H9 (cell line): ENCODE measurements around the gene LIAS. TPM values are rescaled to one million over a fixed set of nuclear protein-coding genes. Genes with fewer than 3 reads are reported as not detected.
A peak's percentile ranks its signal among the peaks of the same experiment; 100 is the strongest.

Source experiments
- DNase-seq: peaks from one replicate; pipeline ENCODE4 v3.0.0-alpha.2; 2017
- H2AFZ ChIP-seq: one replicate; pipeline ENCODE4 v1.6.1; 2013; ENCODE audit warnings: mild to moderate bottlenecking, low read length, control low read depth, moderate library complexity
- H2AK5ac ChIP-seq: 2 replicates; pipeline ENCODE4 v1.6.1; 2013; ENCODE audit warnings: low read length, control low read depth, mixed read lengths; ENCODE audit not compliant: insufficient read length
- H2BK120ac ChIP-seq: one replicate; pipeline ENCODE4 v1.6.1; 2013; ENCODE audit warnings: low read depth, mild to moderate bottlenecking, low read length, control low read depth, inconsistent platforms; ENCODE audit not compliant: poor library complexity, severe bottlenecking
- H2BK12ac ChIP-seq: 2 replicates; pipeline ENCODE4 v1.6.1; 2013; ENCODE audit warnings: low read length, control low read depth, mixed read lengths, low read depth; ENCODE audit not compliant: insufficient read length
- H2BK15ac ChIP-seq: 2 replicates; pipeline ENCODE4 v1.6.1; 2013; ENCODE audit warnings: low read depth, low read length, control low read depth
- H2BK20ac ChIP-seq: one replicate; pipeline ENCODE4 v1.6.1; 2013; ENCODE audit warnings: low read depth, mild to moderate bottlenecking, low read length, control low read depth, inconsistent platforms; ENCODE audit not compliant: poor library complexity, severe bottlenecking
- H2BK5ac ChIP-seq: 2 replicates; pipeline ENCODE4 v1.6.1; 2013; ENCODE audit warnings: low read length, control low read depth, mixed read lengths; ENCODE audit not compliant: insufficient read length
- H3K14ac ChIP-seq: 2 replicates; pipeline ENCODE4 v1.6.1; 2013; ENCODE audit warnings: low read length, control low read depth; ENCODE audit not compliant: insufficient read depth
- H3K18ac ChIP-seq: 2 replicates; pipeline ENCODE4 v1.6.1; 2013; ENCODE audit warnings: low read depth, mild to moderate bottlenecking, mixed read lengths, low read length, control low read depth; ENCODE audit not compliant: insufficient read length
- H3K23ac ChIP-seq: 2 replicates; pipeline ENCODE4 v1.6.1; 2013; ENCODE audit warnings: low read length, control low read depth, mixed read lengths, low read depth; ENCODE audit not compliant: insufficient read length
- H3K23me2 ChIP-seq: 2 replicates; pipeline ENCODE4 v1.6.1; 2013; ENCODE audit warnings: low read depth, mild to moderate bottlenecking, mixed read lengths, low read length, control low read depth; ENCODE audit not compliant: insufficient read length, poor library complexity, severe bottlenecking
- H3K27ac ChIP-seq: 2 replicates; pipeline ENCODE4 v1.5.1; 2013; ENCODE audit warnings: low read length, control low read depth, mixed read lengths, low read depth; ENCODE audit not compliant: insufficient read length
- H3K27me3 ChIP-seq: 2 replicates; pipeline ENCODE4 v1.6.1; 2013; ENCODE audit warnings: low read length, control low read depth, inconsistent platforms; ENCODE audit not compliant: insufficient read depth
- H3K4ac ChIP-seq: 2 replicates; pipeline ENCODE4 v1.6.1; 2013; ENCODE audit warnings: low read depth, mild to moderate bottlenecking, control low read depth, inconsistent platforms, low read length, moderate library complexity
- H3K4me1 ChIP-seq: 2 replicates; pipeline ENCODE4 v1.6.1; 2013; ENCODE audit warnings: low read length, control low read depth, inconsistent platforms; ENCODE audit not compliant: insufficient read depth
- H3K4me2 ChIP-seq: 2 replicates; pipeline ENCODE4 v1.6.1; 2013; ENCODE audit warnings: low read length, control low read depth, mixed read lengths; ENCODE audit not compliant: insufficient read length, insufficient read depth
- H3K56ac ChIP-seq: 2 replicates; pipeline ENCODE4 v1.6.1; 2013; ENCODE audit warnings: low read depth, mild to moderate bottlenecking, mixed read lengths, low read length, control low read depth; ENCODE audit not compliant: insufficient read length
- H3K79me1 ChIP-seq: 2 replicates; pipeline ENCODE4 v1.6.1; 2013; ENCODE audit warnings: low read depth, mild to moderate bottlenecking, moderate library complexity, low read length, control low read depth, inconsistent platforms; ENCODE audit not compliant: insufficient read depth, poor library complexity, severe bottlenecking
- H3K79me2 ChIP-seq: 2 replicates; pipeline ENCODE4 v1.6.1; 2013; ENCODE audit warnings: low read length, control low read depth, inconsistent platforms; ENCODE audit not compliant: insufficient read depth
- H3K9ac ChIP-seq: 2 replicates; pipeline ENCODE4 v1.6.1; 2013; ENCODE audit warnings: low read length, control low read depth, mixed read lengths; ENCODE audit not compliant: insufficient read length; ENCODE audit errors: extremely low read depth
- H3K9me3 ChIP-seq: one replicate; pipeline ENCODE4 v1.6.1; 2013; ENCODE audit warnings: low read depth, low read length, inconsistent platforms; ENCODE audit not compliant: control insufficient read depth
- H3T11ph ChIP-seq: one replicate; pipeline ENCODE4 v1.6.1; 2013; ENCODE audit warnings: mild to moderate bottlenecking, low read length, control low read depth, inconsistent platforms
- H4K20me1 ChIP-seq: one replicate; pipeline ENCODE4 v1.6.1; 2013; ENCODE audit not compliant: control insufficient read depth, insufficient read length, insufficient read depth
- H4K5ac ChIP-seq: 2 replicates; pipeline ENCODE4 v1.6.1; 2013; ENCODE audit warnings: low read depth, mild to moderate bottlenecking, mixed read lengths, low read length, control low read depth; ENCODE audit not compliant: insufficient read length
- H4K8ac ChIP-seq: replicated peaks from 2 replicates; pipeline ENCODE4 v1.6.1; 2013; ENCODE audit warnings: low read length, control low read depth, mixed read lengths, low read depth; ENCODE audit not compliant: insufficient read length
- H4K91ac ChIP-seq: 2 replicates; pipeline ENCODE4 v1.6.1; 2013; ENCODE audit warnings: low read depth, mild to moderate bottlenecking, moderate library complexity, mixed read lengths, low read length, control low read depth; ENCODE audit not compliant: insufficient read length
- H3K27ac Mint-ChIP-seq, 3 experiments: 2 replicates in 2 of 3; 3 replicates in 1 of 3; pipeline ENCODE4 v1.8.0; 2020 to 2021; ENCODE audit warnings: mixed read lengths in 3 of 3, mild to moderate bottlenecking in 1 of 3, moderate library complexity in 1 of 3
- H3K27me3 Mint-ChIP-seq: 2 replicates; pipeline ENCODE4 v1.8.0; 2021; ENCODE audit warnings: low read depth, mild to moderate bottlenecking, moderate library complexity, mixed read lengths
- H3K36me3 Mint-ChIP-seq, 3 experiments: 2 replicates in 2 of 3; 3 replicates in 1 of 3; pipeline ENCODE4 v1.8.0; 2020 to 2021; ENCODE audit warnings: low read depth in 3 of 3, mixed read lengths in 3 of 3; ENCODE audit not compliant: insufficient read depth in 1 of 3
- H3K4me1 Mint-ChIP-seq, 2 experiments: 2 replicates each; pipeline ENCODE4 v1.8.0; 2020; ENCODE audit warnings: mixed read lengths in 2 of 2
- H3K4me3 Mint-ChIP-seq, 2 experiments: 2 replicates in 1 of 2; 3 replicates in 1 of 2; pipeline ENCODE4 v1.8.0; 2020 to 2021; ENCODE audit warnings: mild to moderate bottlenecking in 2 of 2, mixed read lengths in 2 of 2, moderate library complexity in 1 of 2
- H3K9me3 Mint-ChIP-seq, 2 experiments: 2 replicates in 1 of 2; 3 replicates in 1 of 2; pipeline ENCODE4 v1.8.0; 2020; ENCODE audit warnings: mild to moderate bottlenecking in 2 of 2, mixed read lengths in 2 of 2, moderate library complexity in 1 of 2
- WGBS: extraction: QIAGEN DNeasy Blood & Tissue Kit; methylation state at CpG from one replicate; pipeline ENCODE4 v1.1.7; 2013; ENCODE audit warnings: missing lambda C conversion rate, low lambda C conversion rate, mixed read lengths; ENCODE audit not compliant: insufficient read length; ENCODE audit errors: extremely low coverage; 5-methylcytosine and 5-hydroxymethylcytosine counted together
- total RNA-seq: library from RNA; stranded (reverse); gene quantifications from 2 replicates; pipeline ENCODE4 v1.2.1, GENCODE V29; 2021
- TF ChIP-seq, protein P1 (sequence below): fragments of 200-600 bp; sonication (generic); conservative IDR thresholded peaks from 3 replicates; pipeline ENCODE4 v1.8.0; 2021; ENCODE audit warnings: antibody characterized with exemption, mild to moderate bottlenecking

LIAS gene
- total RNA-seq, 1 experiment from 2014 or later, result 18.5 TPM

DNA sequence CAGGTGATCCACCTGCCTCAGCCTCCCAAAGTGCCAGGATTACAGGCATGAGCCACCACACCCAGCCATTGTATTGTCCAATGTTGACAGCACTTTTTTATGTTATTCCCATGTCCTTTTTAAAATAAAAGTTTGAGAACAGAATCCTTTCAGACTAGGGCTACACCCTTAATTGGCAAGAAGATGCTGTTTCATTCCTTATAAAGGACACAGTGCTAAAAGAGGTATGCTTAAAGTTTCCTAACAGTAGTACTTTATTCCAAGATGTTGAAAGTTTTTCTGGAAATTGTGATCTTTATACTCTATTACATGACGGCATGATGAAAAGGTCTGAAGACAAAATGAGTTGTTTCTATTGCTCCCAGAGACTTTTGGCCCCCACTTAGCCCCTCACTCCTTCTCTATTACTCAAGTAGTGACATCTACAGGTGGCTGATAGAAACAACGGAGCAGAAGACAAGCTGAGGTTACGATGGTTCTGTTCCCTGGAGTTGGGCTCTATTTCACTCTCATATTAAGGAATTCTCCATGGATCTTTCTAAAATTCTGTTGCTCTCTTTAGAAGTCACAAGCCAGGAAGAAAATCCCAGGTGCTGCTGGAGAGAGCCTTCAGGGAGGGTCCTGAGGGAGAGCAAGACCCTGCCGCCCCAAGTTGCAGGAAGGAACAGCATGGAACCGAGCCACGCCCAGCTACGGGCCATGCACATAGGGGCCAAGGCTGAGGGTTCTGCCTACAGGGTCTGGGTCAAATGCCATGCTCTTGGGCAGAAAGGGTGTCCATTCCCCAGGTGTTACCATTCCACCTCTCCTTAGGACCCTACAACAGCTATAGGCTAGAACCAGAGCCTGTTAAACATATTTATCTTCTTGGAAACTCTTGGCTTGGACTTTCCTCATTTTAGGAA lies 22.9 kb upstream of the LIAS start:
- Mint-ChIP-seq H3K27me3 (peaks cover 10% of the 10 kb centered on the region), H3K36me3 (no peaks in the 10 kb centered on the region), H3K27ac (no peak overlapping the region), H3K9me3 (no peaks in the 10 kb centered on the region), H3K4me1 (no peaks in the 10 kb centered on the region; a peak in 1 of 4 replicates), H3K4me3 (no peak overlapping the region)
- Histone ChIP-seq H3K9me3 (no peaks in the 10 kb centered on the region), H3K4me1 (no peaks in the 10 kb centered on the region), H3K4ac (no peak overlapping the region), H3K79me2 (no peaks in the 10 kb centered on the region), H2BK15ac (no peak overlapping the region), H3T11ph (no peak overlapping the region), H3K79me1 (no peaks in the 10 kb centered on the region), H2BK12ac (no peak overlapping the region), H3K27ac (no peak overlapping the region), H3K23ac (no peak overlapping the region), H4K20me1 (no peaks in the 10 kb centered on the region), H2AFZ (peak overlapping the region; percentile 56), H3K18ac (no peak overlapping the region), H2BK120ac (no peak overlapping the region), H3K9ac (no peak overlapping the region), H3K4me2 (no peak overlapping the region), H2AK5ac (no peak overlapping the region), H3K23me2 (no peaks in the 10 kb centered on the region), H4K91ac (no peak overlapping the region), H4K8ac (no peak overlapping the region), H3K27me3 (no peaks in the 10 kb centered on the region), H3K56ac (no peak overlapping the region), H2BK20ac (no peak overlapping the region), H3K14ac (no peak overlapping the region; the same call in 1 of the 2 replicates), H4K5ac (no peak overlapping the region), H2BK5ac (no peak overlapping the region)
- TF ChIP-seq, protein P1, sequence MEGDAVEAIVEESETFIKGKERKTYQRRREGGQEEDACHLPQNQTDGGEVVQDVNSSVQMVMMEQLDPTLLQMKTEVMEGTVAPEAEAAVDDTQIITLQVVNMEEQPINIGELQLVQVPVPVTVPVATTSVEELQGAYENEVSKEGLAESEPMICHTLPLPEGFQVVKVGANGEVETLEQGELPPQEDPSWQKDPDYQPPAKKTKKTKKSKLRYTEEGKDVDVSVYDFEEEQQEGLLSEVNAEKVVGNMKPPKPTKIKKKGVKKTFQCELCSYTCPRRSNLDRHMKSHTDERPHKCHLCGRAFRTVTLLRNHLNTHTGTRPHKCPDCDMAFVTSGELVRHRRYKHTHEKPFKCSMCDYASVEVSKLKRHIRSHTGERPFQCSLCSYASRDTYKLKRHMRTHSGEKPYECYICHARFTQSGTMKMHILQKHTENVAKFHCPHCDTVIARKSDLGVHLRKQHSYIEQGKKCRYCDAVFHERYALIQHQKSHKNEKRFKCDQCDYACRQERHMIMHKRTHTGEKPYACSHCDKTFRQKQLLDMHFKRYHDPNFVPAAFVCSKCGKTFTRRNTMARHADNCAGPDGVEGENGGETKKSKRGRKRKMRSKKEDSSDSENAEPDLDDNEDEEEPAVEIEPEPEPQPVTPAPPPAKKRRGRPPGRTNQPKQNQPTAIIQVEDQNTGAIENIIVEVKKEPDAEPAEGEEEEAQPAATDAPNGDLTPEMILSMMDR, result peak; percentile 65
- WGBS, result no CpG with 5 or more reads among the region's 7 CpGs
- DNase-seq, result no peak
